Tibial artery (tissue), 4 donors: ENCODE measurements around the gene USO1.
"Not testable (repeated sequence)": the region's sequence is repeated elsewhere in the genome, so short reads cannot be mapped to it uniquely, and the experiment has no call there.

Source experiments
- DNase-seq, 2 donors: peaks; one replicate each; pipeline ENCODE4 v3.0.0-alpha.2; 2019
- H3K27ac ChIP-seq, 2 donors: fragments of 200-600 bp; sonication (generic) in 1 of 2; 1 replicate in 1 of 2; 2 replicates in 1 of 2; pipeline ENCODE4 v1.5.1; 2018 to 2019; ENCODE audit warnings: mild to moderate bottlenecking in 1 of 2
- H3K27me3 ChIP-seq, 2 donors: fragments of 200-600 bp; sonication (generic) in 1 of 2; one replicate each; pipeline versions ENCODE4 v1.5.1 to v1.6.0; 2016 to 2019
- H3K36me3 ChIP-seq, 3 donors: fragments of 200-600 bp; sonication (generic) in 2 of 3; one replicate each; pipeline ENCODE4 v1.5.1; 2016 to 2019; ENCODE audit warnings: mild to moderate bottlenecking in 2 of 3
- H3K4me1 ChIP-seq, 4 donors: fragments of 200-600 bp; sonication (generic) in 2 of 4; 1 replicate in 3 of 4; 2 replicates in 1 of 4; pipeline ENCODE4 v1.5.1; 2016 to 2019
- H3K4me3 ChIP-seq, 2 donors: fragments of 200-600 bp; sonication (generic) in 1 of 2; 1 replicate in 1 of 2; 2 replicates in 1 of 2; pipeline ENCODE4 v1.5.1; 2018 to 2019; ENCODE audit warnings: mild to moderate bottlenecking in 2 of 2
- H3K9me3 ChIP-seq, 3 donors: fragments of 200-600 bp; sonication (generic) in 1 of 3; one replicate each; pipeline ENCODE4 v1.5.1; 2016 to 2019
- CTCF ChIP-seq, 2 experiments: fragments of 200-600 bp in 1 of 2; fragments of 450-650 bp in 1 of 2; IDR thresholded peaks; one replicate each; pipeline ENCODE4 v1.5.1; 2017 to 2019; ENCODE audit warnings: antibody characterized with exemption in 2 of 2, mild to moderate bottlenecking in 1 of 2, moderate library complexity in 1 of 2
- intact Hi-C: fragments of 100-400 bp; cut with DNase I; formaldehyde crosslinking; loops from one replicate; pipeline ENCODE4 v1.15.0; 2023; ENCODE audit warnings: low total_unique reads

Gene USO1

GRCh38 chr4:75679876-75680575 lies 44.4 kb upstream of the USO1 start:
- Histone ChIP-seq H3K4me3 (no peak overlapping the region), H3K9me3 (no peaks in the 10 kb centered on the region), H3K27me3 (no peaks in the 10 kb centered on the region), H3K4me1 (no peaks in the 10 kb centered on the region), H3K36me3 (no peaks in the 10 kb centered on the region), H3K27ac (no peak overlapping the region)
- intact Hi-C loops = loop anchor here (5.0 kb wide), 1 partner anchor 1523 kb away; the partner anchor contains the start of gene MTHFD2L
- DNase-seq = no peak
- TF ChIP-seq CTCF (IDR thresholded peaks at IDR 0.05) = no peak

GRCh38 chr4:75683482-75684155 lies 40.8 kb upstream of the USO1 start:
- no peaks in the 10 kb centered on the region for H3K27me3 ChIP-seq
- H3K4me1 ChIP-seq = no peaks in the 10 kb centered on the region
- no peak for DNase-seq
- H3K9me3 ChIP-seq = no peaks in the 10 kb centered on the region
- no peaks in the 10 kb centered on the region for H3K36me3 ChIP-seq
- no peak for TF ChIP-seq CTCF (IDR thresholded peaks at IDR 0.05)
- intact Hi-C loops = no loop called here
- no peak overlapping the region for H3K4me3 ChIP-seq
- H3K27ac ChIP-seq = no peak overlapping the region

GRCh38 chr4:75685546-75686189 lies 38.7 kb upstream of the USO1 start:
- Histone ChIP-seq H3K27me3 (no peaks in the 10 kb centered on the region), H3K27ac (no peak overlapping the region), H3K9me3 (no peaks in the 10 kb centered on the region), H3K36me3 (peaks cover 0 to 3% (median 0%) of the 10 kb centered on the region in 3 donors), H3K4me1 (no peaks in the 10 kb centered on the region), H3K4me3 (no peak overlapping the region)
- TF ChIP-seq CTCF (IDR thresholded peaks at IDR 0.05) = no peak
- no peak for DNase-seq
- intact Hi-C loops = no loop called here

- Histone ChIP-seq H3K4me1 (no peaks in the 10 kb centered on the region), H3K27ac (no peak overlapping the region), H3K27me3 (no peaks in the 10 kb centered on the region), H3K36me3 (peaks cover 0 to 3% (median 0%) of the 10 kb centered on the region in 3 donors), H3K9me3 (no peaks in the 10 kb centered on the region), H3K4me3 (no peak overlapping the region)
- no peak for DNase-seq
- TF ChIP-seq CTCF (IDR thresholded peaks at IDR 0.05) = no peak
- intact Hi-C loops = no loop called here
Observed at GRCh38 chr4:75686346-75686745, 38.0 kb upstream of the USO1 start.

GRCh38 chr4:75687125-75687524 lies 37.3 kb upstream of the USO1 start:
- DNase-seq, H3K9me3 ChIP-seq, H3K27ac ChIP-seq, intact Hi-C loops, H3K36me3 ChIP-seq, H3K27me3 ChIP-seq, H3K4me3 ChIP-seq, H3K4me1 ChIP-seq: not testable (repeated sequence)

GRCh38 chr4:75692066-75692465 lies 32.3 kb upstream of the USO1 start:
- H3K4me1 ChIP-seq, intact Hi-C loops, H3K9me3 ChIP-seq, H3K27ac ChIP-seq, H3K27me3 ChIP-seq, H3K4me3 ChIP-seq, DNase-seq, H3K36me3 ChIP-seq: not testable (repeated sequence)
